Smooth muscle cell (in vitro differentiated cells): ENCODE data around the gene ACTMAP. TPM values are rescaled to one million over a fixed set of nuclear protein-coding genes. Genes with fewer than 3 reads are reported as not detected.
"Not testable (repeated sequence)": the region's sequence is repeated elsewhere in the genome, so short reads cannot be mapped to it uniquely, and the experiment has no call there.

Experiments
- DNase-seq: peaks from one replicate; lab custom pipeline; 2025; ENCODE audit not compliant: unreplicated experiment; lab: John Stamatoyannopoulos, UW
- H2AFZ ChIP-seq: fragments of 200-600 bp; sonication (generic); 2 replicates; pipeline ENCODE4 v1.6.0; 2016; ENCODE audit warnings: antibody characterized with exemption, low read depth, mild to moderate bottlenecking
- H3F3A ChIP-seq: fragments of 200-600 bp; sonication (generic); 2 replicates; pipeline ENCODE4 v1.6.0; 2017; ENCODE audit warnings: antibody characterized with exemption, low read depth
- H3K27ac ChIP-seq: fragments of 200-600 bp; sonication (generic); 2 replicates; pipeline ENCODE4 v1.5.1; 2016; ENCODE audit warnings: low read depth, mild to moderate bottlenecking
- H3K27me3 ChIP-seq: fragments of 200-600 bp; sonication (generic); 2 replicates; pipeline ENCODE4 v1.6.1; 2016; ENCODE audit warnings: low read depth, mild to moderate bottlenecking
- H3K36me3 ChIP-seq: fragments of 200-600 bp; sonication (generic); 2 replicates; pipeline ENCODE4 v1.5.1; 2016; ENCODE audit warnings: low read depth
- H3K4me1 ChIP-seq: fragments of 200-600 bp; sonication (generic); 2 replicates; pipeline ENCODE4 v1.5.1; 2016; ENCODE audit warnings: low read depth
- H3K4me2 ChIP-seq: fragments of 200-600 bp; sonication (generic); 2 replicates; pipeline ENCODE4 v1.6.0; 2016; ENCODE audit warnings: mild to moderate bottlenecking
- H3K4me3 ChIP-seq: fragments of 200-600 bp; sonication (generic); 2 replicates; pipeline ENCODE4 v1.5.1; 2016; ENCODE audit warnings: mild to moderate bottlenecking
- H3K79me2 ChIP-seq: fragments of 200-600 bp; sonication (generic); 2 replicates; pipeline ENCODE4 v1.6.0; 2016; ENCODE audit warnings: low read depth, mild to moderate bottlenecking
- H3K9ac ChIP-seq: fragments of 200-600 bp; sonication (generic); 2 replicates; pipeline ENCODE4 v1.6.0; 2016; ENCODE audit warnings: low read depth
- H3K9me3 ChIP-seq: fragments of 200-600 bp; sonication (generic); replicated peaks from 2 replicates; pipeline ENCODE4 v1.5.1; 2016; ENCODE audit warnings: low read depth
- H4K20me1 ChIP-seq: fragments of 200-600 bp; sonication (generic); 2 replicates; pipeline ENCODE4 v1.6.0; 2016; ENCODE audit warnings: low read depth
- WGBS: methylation state at CpG from one replicate; pipeline ENCODE4 v1.1.7; 2016; ENCODE audit warnings: low lambda C conversion rate; 5-methylcytosine and 5-hydroxymethylcytosine counted together
- polyA plus RNA-seq: library from polyadenylated mRNA; unstranded; fragments of >200 nt; fragmentation: Nextera tagmentation; extraction: Ambion mirVana; gene quantifications from 2 replicates; pipeline ENCODE4 v1.2.1, GENCODE V29; 2016
- total RNA-seq: library from RNA; depleted of rRNA; stranded (reverse); fragments of >200 nt; gene quantifications from 2 replicates; pipeline ENCODE4 v1.2.3, GENCODE V29; 2014
- TF ChIP-seq, protein P1 (sequence below): fragments of 200-600 bp; sonication (generic); IDR thresholded peaks from 2 replicates; pipeline ENCODE4 v1.5.1; 2017; ENCODE audit warnings: borderline replicate concordance, mild to moderate bottlenecking, antibody characterized with exemption; ENCODE audit not compliant: insufficient read depth, poor library complexity, severe bottlenecking

ACTMAP gene
- total and polyA plus RNA-seq, 2 experiments from 2014 or later, result 2.9 to 8.6 TPM

DNA sequence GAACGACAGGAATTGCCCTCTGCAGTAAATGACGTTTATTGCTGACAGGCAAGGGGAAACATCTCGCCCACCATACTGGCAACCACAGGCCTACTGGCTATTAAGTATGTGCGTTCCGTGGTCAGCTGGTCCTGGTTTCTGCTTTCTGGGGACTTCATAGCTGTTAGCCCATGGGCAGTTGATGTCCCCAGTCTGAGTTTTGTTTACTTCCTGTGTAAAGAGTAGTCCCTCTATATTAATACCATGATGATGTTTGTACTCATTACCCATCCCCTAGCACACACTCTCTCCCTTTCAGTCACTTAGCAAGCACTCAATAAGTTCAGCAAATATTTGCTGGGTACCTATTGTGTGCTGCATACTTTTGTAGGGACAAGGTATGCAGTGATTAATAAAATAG lies 18.6 kb upstream of the ACTMAP start:
- Histone ChIP-seq H2AFZ (no peak overlapping the region), H3K27ac (no peak overlapping the region), H3K9ac (no peak overlapping the region), H3K36me3 (peaks cover 5% of the 10 kb centered on the region), H3K4me2 (no peak overlapping the region), H3K4me3 (no peak overlapping the region), H3K27me3 (no peaks in the 10 kb centered on the region), H3F3A (peaks cover 6% of the 10 kb centered on the region), H4K20me1 (no peaks in the 10 kb centered on the region), H3K4me1 (no peaks in the 10 kb centered on the region), H3K9me3 (no peaks in the 10 kb centered on the region), H3K79me2 (no peaks in the 10 kb centered on the region)
- DNase-seq, result no peak
- TF ChIP-seq, protein P1, sequence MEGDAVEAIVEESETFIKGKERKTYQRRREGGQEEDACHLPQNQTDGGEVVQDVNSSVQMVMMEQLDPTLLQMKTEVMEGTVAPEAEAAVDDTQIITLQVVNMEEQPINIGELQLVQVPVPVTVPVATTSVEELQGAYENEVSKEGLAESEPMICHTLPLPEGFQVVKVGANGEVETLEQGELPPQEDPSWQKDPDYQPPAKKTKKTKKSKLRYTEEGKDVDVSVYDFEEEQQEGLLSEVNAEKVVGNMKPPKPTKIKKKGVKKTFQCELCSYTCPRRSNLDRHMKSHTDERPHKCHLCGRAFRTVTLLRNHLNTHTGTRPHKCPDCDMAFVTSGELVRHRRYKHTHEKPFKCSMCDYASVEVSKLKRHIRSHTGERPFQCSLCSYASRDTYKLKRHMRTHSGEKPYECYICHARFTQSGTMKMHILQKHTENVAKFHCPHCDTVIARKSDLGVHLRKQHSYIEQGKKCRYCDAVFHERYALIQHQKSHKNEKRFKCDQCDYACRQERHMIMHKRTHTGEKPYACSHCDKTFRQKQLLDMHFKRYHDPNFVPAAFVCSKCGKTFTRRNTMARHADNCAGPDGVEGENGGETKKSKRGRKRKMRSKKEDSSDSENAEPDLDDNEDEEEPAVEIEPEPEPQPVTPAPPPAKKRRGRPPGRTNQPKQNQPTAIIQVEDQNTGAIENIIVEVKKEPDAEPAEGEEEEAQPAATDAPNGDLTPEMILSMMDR, result no peak
- 81% methylated on average over 5 of the region's 5 CpGs for WGBS

DNA sequence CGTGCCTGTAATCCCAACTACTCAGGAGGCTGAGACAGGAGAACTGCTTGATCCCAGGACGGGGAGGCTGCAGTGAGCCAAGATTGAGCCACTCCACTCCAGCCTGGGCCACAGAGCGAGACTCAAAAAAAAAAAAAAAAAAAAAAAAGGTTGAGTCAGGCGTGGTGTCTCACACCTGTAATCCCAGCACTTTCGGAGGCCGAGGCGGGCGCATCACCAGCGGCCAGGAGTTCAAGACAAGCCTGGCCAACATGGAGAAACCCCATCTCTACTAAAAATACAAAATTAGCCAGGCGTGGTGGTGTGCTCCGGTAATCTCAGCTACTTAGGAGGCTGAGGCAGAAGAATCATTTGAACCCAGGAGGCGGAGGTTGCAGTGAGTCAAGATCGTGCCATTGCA lies 16.1 kb upstream of the ACTMAP start:
- H4K20me1 ChIP-seq, H3K4me2 ChIP-seq, H3K4me3 ChIP-seq, DNase-seq, H3K9ac ChIP-seq, H3K4me1 ChIP-seq, H3K27me3 ChIP-seq, H3K79me2 ChIP-seq, H3K27ac ChIP-seq, H3K36me3 ChIP-seq, H2AFZ ChIP-seq, H3K9me3 ChIP-seq: not testable (repeated sequence)
- WGBS, result 95% methylated on average over 13 of the region's 13 CpGs
- peaks cover 12% of the 10 kb centered on the region for H3F3A ChIP-seq

DNA sequence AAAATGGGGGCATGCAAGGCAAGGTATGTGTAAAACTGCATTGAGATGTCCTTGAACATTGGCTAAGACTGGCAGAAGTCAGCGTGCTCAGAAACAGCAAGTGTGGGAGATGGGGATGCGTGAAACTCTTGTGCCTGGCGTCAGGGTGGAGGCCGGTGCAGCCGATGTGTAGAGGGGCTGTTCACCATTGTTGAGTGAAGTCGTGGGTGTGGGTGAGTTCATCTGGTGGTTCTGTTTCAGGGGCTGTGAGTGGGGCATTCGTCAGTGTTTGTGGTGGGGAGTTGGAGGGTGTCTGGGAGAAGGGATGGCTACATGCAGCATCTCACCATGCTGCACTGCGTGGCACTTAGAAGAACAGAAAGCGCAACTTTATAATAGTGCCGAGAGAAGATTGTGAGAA lies 13.7 kb upstream of the ACTMAP start:
- Histone ChIP-seq H3K27me3 (no peaks in the 10 kb centered on the region), H3K4me3 (no peak overlapping the region), H2AFZ (no peak overlapping the region), H3F3A (peaks cover 12% of the 10 kb centered on the region), H3K4me2 (no peak overlapping the region), H3K4me1 (no peaks in the 10 kb centered on the region), H3K9ac (no peak overlapping the region), H3K36me3 (peaks cover 13% of the 10 kb centered on the region), H3K79me2 (no peaks in the 10 kb centered on the region), H3K9me3 (no peaks in the 10 kb centered on the region), H4K20me1 (peaks cover 4% of the 10 kb centered on the region), H3K27ac (no peak overlapping the region)
- DNase-seq, result no peak
- 97% methylated on average over 10 of the region's 10 CpGs for WGBS
- TF ChIP-seq, protein P1, result no peak

DNA sequence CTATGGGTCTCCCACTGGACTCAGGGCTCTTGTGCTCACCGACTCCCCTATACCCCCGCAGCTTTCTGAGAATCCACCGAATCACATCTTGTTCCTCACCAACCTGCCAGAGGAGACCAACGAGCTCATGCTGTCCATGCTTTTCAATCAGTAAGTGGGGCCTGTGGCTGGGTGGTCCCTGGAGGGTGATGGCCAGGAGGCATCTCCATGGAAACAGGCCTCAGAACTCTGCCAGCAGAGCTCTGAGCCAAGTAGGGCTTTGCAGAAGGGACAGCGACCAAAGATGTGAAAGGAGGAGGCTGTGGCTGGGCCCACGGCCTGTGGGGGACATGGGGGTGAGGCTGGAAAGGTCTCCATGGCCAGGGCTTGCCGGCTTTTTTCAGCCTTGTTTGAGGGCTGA lies 13.2 kb upstream of the ACTMAP start:
- Histone ChIP-seq H3K4me3 (no peak overlapping the region), H3K27me3 (no peaks in the 10 kb centered on the region), H3K9ac (no peak overlapping the region), H3K79me2 (peaks cover under 1% of the 10 kb centered on the region), H3K27ac (no peak overlapping the region), H3F3A (peaks cover 12% of the 10 kb centered on the region), H3K9me3 (no peaks in the 10 kb centered on the region), H2AFZ (no peak overlapping the region), H3K4me1 (no peaks in the 10 kb centered on the region), H3K4me2 (no peak overlapping the region), H4K20me1 (peaks cover 6% of the 10 kb centered on the region), H3K36me3 (peaks cover 13% of the 10 kb centered on the region)
- WGBS, result 99% methylated on average over 7 of the region's 7 CpGs
- TF ChIP-seq, protein P1, result no peak
- DNase-seq, result no peak
